Measurements from ENCODE around the gene GAD2.

DNA sequence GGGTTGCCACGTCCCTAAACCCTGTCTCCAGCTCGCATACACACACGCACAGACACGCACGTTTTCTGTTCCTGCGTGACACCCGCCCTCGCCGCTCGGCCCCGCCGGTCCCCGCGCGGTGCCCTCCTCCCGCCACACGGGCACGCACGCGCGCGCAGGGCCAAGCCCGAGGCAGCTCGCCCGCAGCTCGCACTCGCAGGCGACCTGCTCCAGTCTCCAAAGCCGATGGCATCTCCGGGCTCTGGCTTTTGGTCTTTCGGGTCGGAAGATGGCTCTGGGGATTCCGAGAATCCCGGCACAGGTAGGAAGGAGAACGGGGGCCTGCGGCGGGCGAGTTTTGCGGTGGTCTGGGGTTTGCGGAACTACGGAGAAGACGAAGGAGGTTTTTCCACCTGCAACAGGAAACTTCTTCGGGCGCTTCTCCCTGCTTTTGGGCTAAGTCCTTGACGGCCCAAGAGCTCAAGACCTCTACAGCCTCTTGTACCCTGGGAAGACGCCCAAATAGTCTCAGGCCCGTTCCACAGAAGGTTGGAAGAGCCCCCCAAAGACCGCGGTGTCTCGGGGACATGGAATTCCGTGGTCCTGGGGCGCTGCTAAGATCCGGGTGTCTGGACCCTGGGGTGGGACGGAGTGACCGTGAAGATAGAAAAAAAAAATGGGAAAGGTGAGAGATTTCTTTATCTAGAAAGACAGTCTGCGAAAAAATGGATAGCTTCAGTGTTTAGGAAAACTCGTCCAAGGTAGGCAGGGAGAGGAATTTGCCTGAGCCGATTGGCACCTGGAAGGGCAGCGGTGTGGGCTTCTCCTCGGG, at the start of gene GAD2:
- TF ChIP-seq, protein P1, sequence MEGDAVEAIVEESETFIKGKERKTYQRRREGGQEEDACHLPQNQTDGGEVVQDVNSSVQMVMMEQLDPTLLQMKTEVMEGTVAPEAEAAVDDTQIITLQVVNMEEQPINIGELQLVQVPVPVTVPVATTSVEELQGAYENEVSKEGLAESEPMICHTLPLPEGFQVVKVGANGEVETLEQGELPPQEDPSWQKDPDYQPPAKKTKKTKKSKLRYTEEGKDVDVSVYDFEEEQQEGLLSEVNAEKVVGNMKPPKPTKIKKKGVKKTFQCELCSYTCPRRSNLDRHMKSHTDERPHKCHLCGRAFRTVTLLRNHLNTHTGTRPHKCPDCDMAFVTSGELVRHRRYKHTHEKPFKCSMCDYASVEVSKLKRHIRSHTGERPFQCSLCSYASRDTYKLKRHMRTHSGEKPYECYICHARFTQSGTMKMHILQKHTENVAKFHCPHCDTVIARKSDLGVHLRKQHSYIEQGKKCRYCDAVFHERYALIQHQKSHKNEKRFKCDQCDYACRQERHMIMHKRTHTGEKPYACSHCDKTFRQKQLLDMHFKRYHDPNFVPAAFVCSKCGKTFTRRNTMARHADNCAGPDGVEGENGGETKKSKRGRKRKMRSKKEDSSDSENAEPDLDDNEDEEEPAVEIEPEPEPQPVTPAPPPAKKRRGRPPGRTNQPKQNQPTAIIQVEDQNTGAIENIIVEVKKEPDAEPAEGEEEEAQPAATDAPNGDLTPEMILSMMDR (IDR thresholded peaks at IDR 0.05; ENCODE audit: borderline replicate concordance, extremely low read depth, low read length, poor library complexity, severe bottlenecking), result no peak
- no peak for TF ChIP-seq EZH2 (IDR thresholded peaks at IDR 0.05; ENCODE audit: borderline replicate concordance, low read depth, low read length, severe bottlenecking)

Measured in DND-41 (cell line).